ENCODE results near the gene NF1. TPM values are rescaled to one million over a fixed set of nuclear protein-coding genes. Genes with fewer than 3 reads are reported as not detected.
"Not testable (repeated sequence)": the region's sequence is repeated elsewhere in the genome, so short reads cannot be mapped to it uniquely, and the experiment has no call there.

NF1 gene
- total and polyA plus RNA-seq, 9 donors = 13.8 to 30.4 (median 22.8) TPM

DNA sequence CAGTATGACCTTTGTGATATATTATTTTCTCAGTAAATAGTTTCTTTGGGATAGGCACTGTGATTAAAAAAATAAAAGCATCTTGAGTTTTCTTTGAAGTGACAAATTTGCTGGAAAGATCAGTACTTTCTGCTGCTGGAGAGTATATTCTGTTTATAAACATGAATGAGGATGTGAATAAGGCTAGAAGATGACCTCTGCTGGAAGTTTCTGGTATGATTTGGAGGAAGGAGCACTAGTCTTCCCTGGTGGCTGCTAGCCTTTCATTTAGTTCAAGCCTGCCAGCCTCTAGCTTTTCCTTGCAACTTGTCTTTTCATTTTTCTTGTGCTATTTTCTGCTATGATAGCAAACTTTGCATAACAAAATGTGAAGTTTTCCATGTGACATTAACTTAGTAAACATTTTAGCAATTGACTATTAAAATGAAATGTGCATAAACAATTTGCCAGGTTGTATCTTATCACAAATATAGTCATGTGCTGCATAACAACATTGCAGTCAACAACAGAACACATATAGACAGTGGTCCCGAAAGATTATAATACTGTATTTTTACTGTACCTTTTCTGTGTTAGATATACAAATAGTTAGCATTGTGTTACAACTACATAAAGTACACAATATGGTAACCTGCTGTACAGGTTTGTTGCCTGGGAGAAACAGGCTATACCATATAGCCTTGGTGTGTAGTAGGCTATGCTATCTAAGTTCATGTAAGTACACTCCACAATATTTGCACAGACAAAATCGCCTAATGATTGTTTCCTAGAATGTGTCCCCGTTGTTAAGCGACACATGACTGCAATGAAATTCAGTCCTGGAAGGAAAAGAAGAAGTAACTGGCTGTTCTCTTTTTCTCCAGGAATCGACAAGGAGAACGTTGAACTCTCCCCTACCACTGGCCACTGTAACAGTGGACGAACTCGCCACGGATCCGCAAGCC, 278.6 kb downstream of the NF1 start:
- peak; percentile 71 for DNase-seq
- Histone ChIP-seq H3K4me3 (ENCODE audit: low read length) (no peak overlapping the region), H3K36me3 (ENCODE audit: control insufficient read depth, insufficient read depth, low read length) (peaks cover 10% of the 10 kb centered on the region), H3K9me3 (replicated peaks; ENCODE audit: control insufficient read depth, low read depth, low read length) (no peaks in the 10 kb centered on the region), H3K27me3 (ENCODE audit: control insufficient read depth, insufficient read depth, low read length) (no peaks in the 10 kb centered on the region), H3K4me1 (ENCODE audit: control insufficient read depth, insufficient read depth, low read length) (peaks cover 4% of the 10 kb centered on the region), H3K27ac (ENCODE audit: low read length) (no peak overlapping the region)
- 87% methylated on average over 5 of the region's 10 CpGs for WGBS (ENCODE audit: insufficient coverage)

DNA sequence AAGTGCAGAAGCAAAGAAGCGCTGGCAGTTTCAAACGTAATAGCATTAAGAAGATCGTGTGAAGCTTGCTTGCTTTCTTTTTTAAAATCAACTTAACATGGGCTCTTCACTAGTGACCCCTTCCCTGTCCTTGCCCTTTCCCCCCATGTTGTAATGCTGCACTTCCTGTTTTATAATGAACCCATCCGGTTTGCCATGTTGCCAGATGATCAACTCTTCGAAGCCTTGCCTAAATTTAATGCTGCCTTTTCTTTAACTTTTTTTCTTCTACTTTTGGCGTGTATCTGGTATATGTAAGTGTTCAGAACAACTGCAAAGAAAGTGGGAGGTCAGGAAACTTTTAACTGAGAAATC, 279.3 kb downstream of the NF1 start:
- Histone ChIP-seq H3K27ac (ENCODE audit: low read length) (no peak overlapping the region), H3K36me3 (ENCODE audit: control insufficient read depth, insufficient read depth, low read length) (peaks cover 16% of the 10 kb centered on the region)
- no CpG with 5 or more reads among the region's 6 CpGs for WGBS (ENCODE audit: insufficient coverage)

DNA sequence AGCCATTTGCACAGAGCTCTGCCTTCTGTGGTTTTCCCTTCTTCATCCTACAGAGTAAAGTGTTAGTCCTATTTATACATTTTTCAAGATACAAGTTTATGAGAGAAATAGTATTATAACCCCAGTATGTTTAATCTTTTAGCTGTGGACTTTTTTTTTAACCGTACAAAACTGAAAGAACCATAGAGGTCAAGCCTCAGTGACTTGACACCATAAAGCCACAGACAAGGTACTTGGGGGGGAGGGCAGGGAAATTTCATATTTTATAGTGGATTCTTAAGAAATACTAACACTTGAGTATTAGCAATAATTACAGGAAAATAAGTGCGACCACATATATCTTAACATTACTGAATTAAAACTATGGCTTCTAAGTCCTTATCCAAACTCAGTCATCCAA, 279.7 kb downstream of the NF1 start:
- H3K36me3 ChIP-seq (ENCODE audit: control insufficient read depth, insufficient read depth, low read length) = peaks cover 16% of the 10 kb centered on the region
- no peaks in the 10 kb centered on the region for H3K9me3 ChIP-seq (replicated peaks; ENCODE audit: control insufficient read depth, low read depth, low read length)
- DNase-seq = no peak
- H3K27ac ChIP-seq (ENCODE audit: low read length) = no peak overlapping the region
- no CpG with 5 or more reads among the region's 2 CpGs for WGBS (ENCODE audit: insufficient coverage)
- H3K4me3 ChIP-seq (ENCODE audit: low read length) = no peak overlapping the region
- no peaks in the 10 kb centered on the region for H3K27me3 ChIP-seq (ENCODE audit: control insufficient read depth, insufficient read depth, low read length)
- peaks cover 4% of the 10 kb centered on the region for H3K4me1 ChIP-seq (ENCODE audit: control insufficient read depth, insufficient read depth, low read length)

More for the DNA sequence above, 279.3 kb downstream of the NF1 start:
- no peak overlapping the region for H3K4me3 ChIP-seq (ENCODE audit: low read length)
- peaks cover 4% of the 10 kb centered on the region for H3K4me1 ChIP-seq (ENCODE audit: control insufficient read depth, insufficient read depth, low read length)
- H3K27me3 ChIP-seq (ENCODE audit: control insufficient read depth, insufficient read depth, low read length) = no peaks in the 10 kb centered on the region
- no peaks in the 10 kb centered on the region for H3K9me3 ChIP-seq (replicated peaks; ENCODE audit: control insufficient read depth, low read depth, low read length)
- no peak for DNase-seq

DNA sequence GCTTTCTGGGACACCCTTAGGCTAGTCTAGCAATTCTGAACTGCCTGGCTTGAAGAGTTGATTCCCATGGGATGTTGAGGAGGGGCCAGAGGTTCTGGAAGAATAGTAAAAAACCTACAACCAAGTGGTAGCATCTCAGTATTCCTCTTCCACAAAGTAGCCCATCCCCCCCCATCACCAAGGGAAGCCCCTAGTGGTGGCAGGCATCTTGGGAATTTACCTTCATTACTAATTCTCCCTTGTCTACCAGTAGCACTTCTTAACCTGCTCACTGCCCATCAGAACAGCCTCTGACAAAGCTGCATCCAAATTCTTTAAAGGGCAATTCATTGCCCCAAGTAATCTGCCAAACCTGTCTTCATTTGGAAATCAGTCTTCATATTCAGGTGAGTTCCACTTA, 283.9 kb downstream of the NF1 start:
- Histone ChIP-seq H3K27me3 (ENCODE audit: control insufficient read depth, insufficient read depth, low read length) (no peaks in the 10 kb centered on the region), H3K4me1 (ENCODE audit: control insufficient read depth, insufficient read depth, low read length) (no peaks in the 10 kb centered on the region), H3K4me3 (ENCODE audit: low read length) (no peak overlapping the region), H3K36me3 (ENCODE audit: control insufficient read depth, insufficient read depth, low read length) (peaks cover 26% of the 10 kb centered on the region), H3K9me3 (replicated peaks; ENCODE audit: control insufficient read depth, low read depth, low read length) (no peaks in the 10 kb centered on the region), H3K27ac (ENCODE audit: low read length) (no peak overlapping the region)
- no peak for DNase-seq

DNA sequence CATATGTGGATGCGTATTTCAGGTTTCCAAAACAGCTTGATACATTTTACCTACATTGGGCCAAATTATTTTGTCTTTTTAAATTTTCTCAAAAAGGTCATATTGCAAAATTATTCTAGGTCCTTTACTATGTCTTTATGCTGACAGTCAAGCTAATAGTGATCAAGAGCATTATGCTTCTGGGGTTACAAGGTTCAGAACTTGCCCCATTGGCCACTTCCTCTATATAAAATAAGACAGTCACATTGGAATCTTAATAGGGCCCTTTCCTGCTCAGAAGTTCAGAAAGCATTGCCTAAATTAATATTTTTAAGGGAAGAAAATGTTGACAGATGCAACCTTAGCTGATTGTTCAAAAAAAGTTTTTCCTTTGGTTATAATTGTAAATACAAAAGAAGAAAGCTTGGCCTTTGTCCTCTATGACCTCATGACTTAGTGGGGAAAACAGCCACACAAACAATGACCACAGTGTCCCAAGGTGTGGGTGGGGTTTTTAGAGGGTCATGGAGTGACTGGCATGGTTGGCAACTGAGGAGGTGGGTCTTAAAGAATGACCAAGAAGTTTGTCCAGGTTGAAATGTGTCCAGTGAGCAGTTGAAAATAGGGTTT, 284.9 kb downstream of the NF1 start:
- no CpG with 5 or more reads among the region's 1 CpG for WGBS (ENCODE audit: insufficient coverage)
- DNase-seq = no peak
- H3K27me3 ChIP-seq (ENCODE audit: control insufficient read depth, insufficient read depth, low read length) = no peaks in the 10 kb centered on the region
- no peaks in the 10 kb centered on the region for H3K9me3 ChIP-seq (replicated peaks; ENCODE audit: control insufficient read depth, low read depth, low read length)
- H3K36me3 ChIP-seq (ENCODE audit: control insufficient read depth, insufficient read depth, low read length) = peaks cover 20% of the 10 kb centered on the region
- no peaks in the 10 kb centered on the region for H3K4me1 ChIP-seq (ENCODE audit: control insufficient read depth, insufficient read depth, low read length)
- no peak overlapping the region for H3K4me3 ChIP-seq (ENCODE audit: low read length)
- no peak overlapping the region for H3K27ac ChIP-seq (ENCODE audit: low read length)

DNA sequence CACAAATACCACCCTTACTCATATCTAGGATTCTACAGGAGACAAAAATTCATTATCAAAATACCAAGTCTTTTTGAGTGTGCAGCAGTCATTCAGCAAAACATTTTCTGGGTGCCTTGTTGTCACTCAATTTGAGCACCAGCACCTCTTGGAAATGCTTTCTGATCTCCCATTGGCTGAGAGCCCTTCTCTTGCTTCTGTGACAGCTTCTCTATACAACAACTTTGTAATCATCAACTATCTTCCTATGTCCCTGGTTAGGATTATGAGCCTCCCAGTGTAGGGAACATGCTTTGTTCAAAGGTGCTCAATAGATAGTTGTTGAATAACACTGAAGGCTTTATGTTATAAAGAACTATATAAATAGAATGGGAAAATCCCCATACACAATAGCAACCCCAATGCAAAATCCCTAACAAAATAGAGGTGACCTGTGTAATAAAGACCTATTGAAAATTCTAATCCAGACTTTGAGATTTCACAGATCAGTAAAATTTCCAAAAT, 286.4 kb downstream of the NF1 start:
- Histone ChIP-seq H3K9me3 (replicated peaks; ENCODE audit: control insufficient read depth, low read depth, low read length) (no peaks in the 10 kb centered on the region), H3K36me3 (ENCODE audit: control insufficient read depth, insufficient read depth, low read length) (peaks cover 20% of the 10 kb centered on the region), H3K4me3 (ENCODE audit: low read length) (no peak overlapping the region), H3K27me3 (ENCODE audit: control insufficient read depth, insufficient read depth, low read length) (no peaks in the 10 kb centered on the region), H3K4me1 (ENCODE audit: control insufficient read depth, insufficient read depth, low read length) (no peaks in the 10 kb centered on the region), H3K27ac (ENCODE audit: low read length) (no peak overlapping the region)
- no peak for DNase-seq

DNA sequence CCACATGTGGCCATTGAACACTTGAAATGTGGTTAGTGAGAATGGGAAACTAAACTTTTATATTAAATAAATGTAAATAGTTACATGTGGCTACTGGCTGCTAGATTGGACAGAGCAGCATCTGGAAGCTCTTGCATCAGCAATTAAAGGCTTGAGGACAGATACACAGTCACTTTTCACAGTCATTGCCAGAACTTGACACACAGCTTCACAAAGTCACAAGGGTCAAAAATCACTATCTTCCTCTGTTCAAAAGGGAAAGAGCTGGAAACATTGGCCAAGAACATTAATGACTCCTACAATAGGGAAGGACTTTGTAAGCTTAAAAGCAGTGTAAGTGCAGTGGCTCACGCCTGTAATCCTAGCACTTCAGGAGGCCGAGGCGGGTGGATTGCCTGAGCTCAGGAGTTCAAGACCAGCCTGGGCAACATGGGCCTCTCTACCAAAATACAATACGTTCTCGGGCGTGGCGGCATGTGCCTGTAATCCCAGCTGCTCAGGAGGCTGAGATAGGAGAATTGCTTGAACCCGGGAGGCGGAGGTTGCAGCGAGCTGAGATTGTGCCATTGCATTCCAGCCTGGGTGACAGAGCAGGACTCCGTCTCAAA, 288.0 kb downstream of the NF1 start:
- not testable (repeated sequence) for H3K27me3 ChIP-seq (ENCODE audit: control insufficient read depth, insufficient read depth, low read length); H3K9me3 ChIP-seq (replicated peaks; ENCODE audit: control insufficient read depth, low read depth, low read length); H3K4me3 ChIP-seq (ENCODE audit: low read length); H3K27ac ChIP-seq (ENCODE audit: low read length); H3K4me1 ChIP-seq (ENCODE audit: control insufficient read depth, insufficient read depth, low read length); DNase-seq
- H3K36me3 ChIP-seq (ENCODE audit: control insufficient read depth, insufficient read depth, low read length) = peaks cover 17% of the 10 kb centered on the region
- 100% methylated on average over 4 of the region's 11 CpGs for WGBS (ENCODE audit: insufficient coverage)

DNA sequence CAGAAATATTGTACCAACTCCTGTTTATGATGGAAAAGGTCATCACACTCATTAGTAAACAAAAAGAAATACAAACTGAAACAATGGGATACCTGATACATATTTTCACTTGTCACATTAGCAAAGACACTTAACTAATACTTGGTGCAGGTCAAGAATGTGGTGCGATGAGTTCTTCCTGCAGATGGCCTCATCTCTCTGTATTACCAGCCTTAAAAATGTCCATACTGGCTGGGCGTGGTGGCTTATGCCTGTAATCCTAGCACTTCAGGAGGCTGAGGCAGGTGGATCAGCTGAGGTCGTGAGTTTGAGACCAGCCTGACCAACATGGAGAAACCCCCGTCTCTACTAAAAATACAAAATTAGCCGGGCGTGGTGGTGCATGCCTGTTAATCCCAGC, 288.7 kb downstream of the NF1 start:
- H3K4me1 ChIP-seq (ENCODE audit: control insufficient read depth, insufficient read depth, low read length); H3K27me3 ChIP-seq (ENCODE audit: control insufficient read depth, insufficient read depth, low read length); H3K4me3 ChIP-seq (ENCODE audit: low read length); DNase-seq; H3K27ac ChIP-seq (ENCODE audit: low read length); H3K9me3 ChIP-seq (replicated peaks; ENCODE audit: control insufficient read depth, low read depth, low read length): not testable (repeated sequence)
- H3K36me3 ChIP-seq (ENCODE audit: control insufficient read depth, insufficient read depth, low read length) = peaks cover 15% of the 10 kb centered on the region
- WGBS (ENCODE audit: insufficient coverage) = 100% methylated on average over 1 of the region's 6 CpGs

DNA sequence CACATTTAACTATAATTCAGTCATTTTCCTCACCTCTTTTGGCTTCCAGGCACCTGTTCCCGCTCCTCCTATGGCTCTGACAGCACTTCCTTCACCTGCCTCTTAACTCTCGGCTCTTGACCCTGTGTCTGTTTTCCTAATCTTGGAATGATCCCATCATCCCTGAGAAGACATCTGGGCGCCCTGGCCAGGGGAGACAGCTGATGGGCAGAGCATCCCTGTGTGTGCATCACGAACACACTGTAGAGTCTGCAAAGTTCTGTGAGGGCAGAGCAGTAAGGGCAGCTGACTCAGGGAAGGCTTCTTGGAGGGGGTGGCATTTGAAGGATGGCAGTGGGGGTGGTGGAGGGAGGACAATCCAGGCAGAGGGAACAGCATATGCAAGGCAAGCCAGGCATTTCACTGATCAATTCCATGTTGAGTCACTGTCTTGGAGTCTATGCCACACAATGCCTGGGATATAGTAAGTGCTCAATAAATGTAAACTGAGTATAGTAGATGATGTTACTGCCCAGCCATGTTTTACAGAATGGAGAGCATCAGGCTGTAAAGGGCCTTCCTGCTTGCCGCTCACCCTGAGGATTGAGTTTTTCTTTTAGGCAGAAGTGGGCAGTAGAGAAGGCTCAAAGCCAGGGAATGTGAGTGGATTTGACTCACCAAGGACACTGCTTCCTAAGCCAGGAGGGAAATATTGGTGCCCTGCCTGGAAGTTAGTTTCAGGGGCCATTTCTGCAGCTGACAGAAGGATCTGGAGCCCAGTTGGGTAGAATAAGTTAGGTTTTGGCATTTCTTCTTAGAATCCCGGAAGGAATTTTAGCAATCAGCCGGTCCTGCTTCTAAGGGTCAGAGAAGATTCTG, 290.9 kb downstream of the NF1 start:
- no peaks in the 10 kb centered on the region for H3K9me3 ChIP-seq (replicated peaks; ENCODE audit: control insufficient read depth, low read depth, low read length)
- DNase-seq = no peak
- WGBS (ENCODE audit: insufficient coverage) = 80% methylated on average over 5 of the region's 7 CpGs
- peaks cover 10% of the 10 kb centered on the region for H3K36me3 ChIP-seq (ENCODE audit: control insufficient read depth, insufficient read depth, low read length)
- H3K27ac ChIP-seq (ENCODE audit: low read length) = no peak overlapping the region
- H3K4me1 ChIP-seq (ENCODE audit: control insufficient read depth, insufficient read depth, low read length) = no peaks in the 10 kb centered on the region
- H3K27me3 ChIP-seq (ENCODE audit: control insufficient read depth, insufficient read depth, low read length) = peaks cover 17% of the 10 kb centered on the region
- H3K4me3 ChIP-seq (ENCODE audit: low read length) = no peak overlapping the region
